IPS-NIHi11 (cell line): ENCODE data around the gene OGFOD1.
"Not testable (repeated sequence)": the region's sequence is repeated elsewhere in the genome, so short reads cannot be mapped to it uniquely, and the experiment has no call there.

Experiments used
- DNase-seq: peaks from one replicate; pipeline ENCODE4 v3.0.0; 2012; ENCODE audit warnings: mixed read lengths, low spot score

OGFOD1 gene

GRCh38 chr16:56480776-56481467 lies 29.6 kb downstream of the OGFOD1 start:
- no peak for DNase-seq

GRCh38 chr16:56481468-56482122 lies 30.2 kb downstream of the OGFOD1 start:
- DNase-seq: no peak

GRCh38 chr16:56482683-56483236 lies 31.4 kb downstream of the OGFOD1 start:
- no peak for DNase-seq

GRCh38 chr16:56483394-56483793 lies 32.0 kb downstream of the OGFOD1 start:
- DNase-seq: no peak

- no peak for DNase-seq
These were observed 36.7 kb downstream of the OGFOD1 start for GRCh38 chr16:56488035-56488434.

GRCh38 chr16:56488868-56489267 lies 37.5 kb downstream of the OGFOD1 start:
- DNase-seq: not testable (repeated sequence)

GRCh38 chr16:56491657-56492261 lies 40.4 kb downstream of the OGFOD1 start:
- no peak for DNase-seq

GRCh38 chr16:56493126-56493525 lies 41.8 kb downstream of the OGFOD1 start:
- no peak for DNase-seq

GRCh38 chr16:56493815-56494214 lies 42.5 kb downstream of the OGFOD1 start:
- DNase-seq: no peak

GRCh38 chr16:56505181-56505580 lies 53.8 kb downstream of the OGFOD1 start:
- peak; percentile 42 for DNase-seq

GRCh38 chr16:56506941-56507340 lies 55.6 kb downstream of the OGFOD1 start:
- DNase-seq: no peak

GRCh38 chr16:56510544-56510943 lies 59.2 kb downstream of the OGFOD1 start:
- DNase-seq: no peak

- no peak for DNase-seq
These were observed 60.7 kb downstream of the OGFOD1 start for GRCh38 chr16:56512025-56512424.

GRCh38 chr16:56513091-56513490 lies 61.7 kb downstream of the OGFOD1 start:
- DNase-seq: no peak

- DNase-seq: peak; percentile 33
These were observed 62.6 kb downstream of the OGFOD1 start for GRCh38 chr16:56513972-56514371.

GRCh38 chr16:56514845-56515244 lies 63.5 kb downstream of the OGFOD1 start:
- DNase-seq: no peak

- no peak for DNase-seq
These were observed 64.3 kb downstream of the OGFOD1 start for GRCh38 chr16:56515665-56516064.

- no peak for DNase-seq
These were observed 65.9 kb downstream of the OGFOD1 start for GRCh38 chr16:56517206-56517605.

- no peak for DNase-seq
These were observed 67.1 kb downstream of the OGFOD1 start for GRCh38 chr16:56518425-56518824.

GRCh38 chr16:56519459-56520250 lies 68.3 kb downstream of the OGFOD1 start, which contains the start of gene BBS2:
Gene BBS2, minus strand, starts transcription at chr16:56520024. Its CDS starts 162 bp downstream, at chr16:56519862.
- DNase-seq: peak; percentile 93

- no peak for DNase-seq
These were observed 68.9 kb downstream of the OGFOD1 start for GRCh38 chr16:56520251-56520577.

GRCh38 chr16:56525236-56525635 lies 73.9 kb downstream of the OGFOD1 start:
- no peak for DNase-seq
